HCT116 (cell line): ENCODE data around the gene CHRNB1. TPM values are rescaled to one million over a fixed set of nuclear protein-coding genes. Genes with fewer than 3 reads are reported as not detected.

Experiments
- ATAC-seq: fragments of 200-7000 bp; cut with Tn5 transposase; 2 replicates; pipeline ENCODE4 v1.9.1; 2020; ENCODE audit warnings: mild to moderate bottlenecking, moderate library complexity
- Bru-seq: library from RNA; stranded (reverse); fragments of 400-500 nt; gene quantifications from one replicate; lab custom pipeline; 2021; lab: Mats Ljungman, UMichigan
- BruChase-seq, 2 experiments: library from RNA; stranded (reverse); fragments of 400-500 nt; gene quantifications; one replicate each; lab custom pipeline; 2021; lab: Mats Ljungman, UMichigan
- BruUV-seq: library from RNA; stranded (reverse); fragments of 400-500 nt; replicated peaks from 2 replicates; lab custom pipeline; 2021; lab: Mats Ljungman, UMichigan
- CTCF ChIA-PET: fragments of 300-600 bp; sonication (Branson Sonifier 250); formaldehyde crosslinking; loops from one replicate; lab custom pipeline; 2021; ENCODE audit warnings: antibody characterized with exemption; lab: Charles Lee
- POLR2A ChIA-PET: fragments of 300-600, 350-600 bp; sonication (Branson Sonifier 250); formaldehyde crosslinking; loops from one replicate; lab custom pipeline; 2021; ENCODE audit warnings: antibody characterized with exemption; lab: Charles Lee
- RAD21 ChIA-PET, 2 experiments: fragments of 300-600 bp; sonication (Branson Sonifier 250); formaldehyde crosslinking; loops; one replicate each; lab custom pipeline; 2023; ENCODE audit warnings: low total read pairs in 2 of 2; ENCODE audit not compliant: uncharacterized antibody in 2 of 2, unreplicated experiment in 2 of 2, low non-redundant PET in 1 of 2; lab: Charles Lee
- DNase-seq: peaks from one replicate; pipeline ENCODE4 v3.0.0-alpha.2; 2010; ENCODE audit warnings: low read depth, low spot score
- H2AFZ ChIP-seq: fragments of 200-600 bp; shearing (Covaris generic), sonication (generic); 2 replicates; pipeline ENCODE4 v1.6.1; 2017; ENCODE audit warnings: low read depth, mixed run types, mixed read lengths, antibody characterized with exemption, low read length; ENCODE audit not compliant: poor library complexity, severe bottlenecking
- H3K27ac ChIP-seq: 2 replicates; pipeline ENCODE4 v1.5.1; 2012; ENCODE audit warnings: low read depth, low read length
- H3K27me3 ChIP-seq: fragments of 200-600 bp; sonication (generic); 2 replicates; pipeline ENCODE4 v1.6.1; 2016; ENCODE audit warnings: mixed run types, low read length, mixed read lengths; ENCODE audit not compliant: insufficient read depth
- H3K36me3 ChIP-seq, 2 experiments: fragments of 200-500 bp in 1 of 2; fragments of 200-600 bp in 1 of 2; sonication (Bioruptor generic) in 1 of 2; sonication (generic) in 1 of 2; 2 replicates each; pipeline versions ENCODE4 v1.5.1 to v1.6.1; 2014 to 2016; ENCODE audit warnings: low read length in 2 of 2, inconsistent platforms in 1 of 2, mixed read lengths in 1 of 2, mixed run types in 1 of 2; ENCODE audit not compliant: insufficient read depth in 2 of 2, control insufficient read depth in 1 of 2
- H3K4me1 ChIP-seq, 2 experiments: fragments of 200-600 bp in 1 of 2; sonication (generic) in 1 of 2; 2 replicates each; pipeline versions ENCODE4 v1.5.1 to v1.6.1; 2012 to 2017; ENCODE audit warnings: low read length in 2 of 2, inconsistent platforms in 1 of 2, mild to moderate bottlenecking in 1 of 2, mixed read lengths in 1 of 2, mixed run types in 1 of 2, moderate library complexity in 1 of 2; ENCODE audit not compliant: insufficient read depth in 2 of 2, control insufficient read depth in 1 of 2
- H3K4me2 ChIP-seq: fragments of 200-600 bp; sonication (generic); 2 replicates; pipeline ENCODE4 v1.6.1; 2017; ENCODE audit warnings: mixed run types, low read length, mixed read lengths
- H3K4me3 ChIP-seq, 2 experiments: fragments of 200-600 bp in 1 of 2; sonication (generic) in 1 of 2; replicated peaks in 1 of 2; 2 replicates each; pipeline ENCODE4 v1.5.1; 2011 to 2016; ENCODE audit warnings: low read length in 2 of 2, control low read depth in 1 of 2, low read depth in 1 of 2, mild to moderate bottlenecking in 1 of 2, mixed read lengths in 1 of 2, mixed run types in 1 of 2
- H3K79me2 ChIP-seq: fragments of 200-600 bp; sonication (generic); 2 replicates; pipeline ENCODE4 v1.6.1; 2017; ENCODE audit warnings: mild to moderate bottlenecking, mixed run types, low read length, moderate library complexity, mixed read lengths; ENCODE audit not compliant: insufficient read depth
- H3K9ac ChIP-seq: fragments of 200-600 bp; sonication (generic); 2 replicates; pipeline ENCODE4 v1.6.1; 2016; ENCODE audit warnings: low read length, mixed read lengths
- H3K9me2 ChIP-seq: fragments of 200-600 bp; sonication (generic), shearing (Covaris generic); 2 replicates; pipeline ENCODE4 v1.6.1; 2017; ENCODE audit warnings: mixed run types, mild to moderate bottlenecking, moderate library complexity; ENCODE audit not compliant: insufficient read depth
- H3K9me3 ChIP-seq, 2 experiments: fragments of 200-500 bp in 1 of 2; fragments of 200-600 bp in 1 of 2; sonication (Bioruptor generic) in 1 of 2; sonication (generic) in 1 of 2; 2 replicates each; pipeline ENCODE4 v1.6.1; 2014 to 2017; ENCODE audit warnings: low read length in 2 of 2, mixed read lengths in 2 of 2, inconsistent platforms in 1 of 2, low read depth in 1 of 2, mild to moderate bottlenecking in 1 of 2, mixed run types in 1 of 2, moderate library complexity in 1 of 2; ENCODE audit not compliant: control insufficient read depth in 1 of 2, insufficient read depth in 1 of 2
- H4K20me1 ChIP-seq: fragments of 200-600 bp; sonication (generic), shearing (Covaris generic); 2 replicates; pipeline ENCODE4 v1.6.1; 2017; ENCODE audit warnings: mixed run types, mild to moderate bottlenecking, moderate library complexity; ENCODE audit not compliant: insufficient read depth
- CEBPB ChIP-seq: IDR thresholded peaks from 2 replicates; pipeline ENCODE4 v1.6.1; 2012; ENCODE audit warnings: low read depth
- EZH2 ChIP-seq: fragments of 200-600 bp; sonication (generic); IDR thresholded peaks from 2 replicates; pipeline ENCODE4 v1.6.1; 2017; ENCODE audit warnings: antibody characterized with exemption, mixed run types
- JUND ChIP-seq: IDR thresholded peaks from 2 replicates; pipeline ENCODE4 v1.6.1; 2012
- POLR2AphosphoS5 ChIP-seq: IDR thresholded peaks from 2 replicates; pipeline ENCODE4 v1.6.1; 2011; ENCODE audit warnings: mild to moderate bottlenecking, low read depth, low read length, moderate library complexity
- ZFX ChIP-seq: fragments of 450-650 bp; IDR thresholded peaks from 2 replicates; pipeline ENCODE4 v1.6.1; 2017
- intact Hi-C: fragments of 100-400 bp; cut with micrococcal nuclease; formaldehyde crosslinking; loops from 2 replicates; pipeline ENCODE4 v1.10.0; 2022
- long read RNA-seq: library from polyadenylated mRNA; unstranded; transcript quantifications from one replicate; pipeline ENCODE4 v2.0.0, GENCODE V29; 2021; ENCODE audit not compliant: unreplicated experiment
- polyA plus RNA-seq: library from polyadenylated mRNA; unstranded; fragments of >200 nt; gene quantifications from 2 replicates; pipeline ENCODE4 v1.2.1, GENCODE V29; 2012; ENCODE audit warnings: missing spikeins
- total RNA-seq: library from RNA; stranded (reverse); gene quantifications from one replicate; pipeline ENCODE4 v1.2.1, GENCODE V29; 2021; ENCODE audit not compliant: unreplicated experiment

The CHRNB1 gene, protein sequence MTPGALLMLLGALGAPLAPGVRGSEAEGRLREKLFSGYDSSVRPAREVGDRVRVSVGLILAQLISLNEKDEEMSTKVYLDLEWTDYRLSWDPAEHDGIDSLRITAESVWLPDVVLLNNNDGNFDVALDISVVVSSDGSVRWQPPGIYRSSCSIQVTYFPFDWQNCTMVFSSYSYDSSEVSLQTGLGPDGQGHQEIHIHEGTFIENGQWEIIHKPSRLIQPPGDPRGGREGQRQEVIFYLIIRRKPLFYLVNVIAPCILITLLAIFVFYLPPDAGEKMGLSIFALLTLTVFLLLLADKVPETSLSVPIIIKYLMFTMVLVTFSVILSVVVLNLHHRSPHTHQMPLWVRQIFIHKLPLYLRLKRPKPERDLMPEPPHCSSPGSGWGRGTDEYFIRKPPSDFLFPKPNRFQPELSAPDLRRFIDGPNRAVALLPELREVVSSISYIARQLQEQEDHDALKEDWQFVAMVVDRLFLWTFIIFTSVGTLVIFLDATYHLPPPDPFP
- total RNA-seq (10.4 TPM), Bru-seq, nascent RNA (percentile 54 among the genes with signal in this experiment), BruChase-seq, experiment 1, labeled RNA remaining after a 6-hour chase (percentile 77 among the genes with signal in this experiment), BruChase-seq, experiment 2, labeled RNA remaining after a 2-hour chase (percentile 61 among the genes with signal in this experiment)
- polyA plus RNA-seq: 25.6 and 26.3 TPM in 2 replicates
- long read RNA-seq, transcript CHRNB1-201 (11 exons, 2,557 nt): major isoform, 5 of 21 reads
- long read RNA-seq, partial matches to known transcripts: 4 of 21 reads
- long read RNA-seq, other reads (novel, unspliced or antisense): 8 of 21 reads

DNA sequence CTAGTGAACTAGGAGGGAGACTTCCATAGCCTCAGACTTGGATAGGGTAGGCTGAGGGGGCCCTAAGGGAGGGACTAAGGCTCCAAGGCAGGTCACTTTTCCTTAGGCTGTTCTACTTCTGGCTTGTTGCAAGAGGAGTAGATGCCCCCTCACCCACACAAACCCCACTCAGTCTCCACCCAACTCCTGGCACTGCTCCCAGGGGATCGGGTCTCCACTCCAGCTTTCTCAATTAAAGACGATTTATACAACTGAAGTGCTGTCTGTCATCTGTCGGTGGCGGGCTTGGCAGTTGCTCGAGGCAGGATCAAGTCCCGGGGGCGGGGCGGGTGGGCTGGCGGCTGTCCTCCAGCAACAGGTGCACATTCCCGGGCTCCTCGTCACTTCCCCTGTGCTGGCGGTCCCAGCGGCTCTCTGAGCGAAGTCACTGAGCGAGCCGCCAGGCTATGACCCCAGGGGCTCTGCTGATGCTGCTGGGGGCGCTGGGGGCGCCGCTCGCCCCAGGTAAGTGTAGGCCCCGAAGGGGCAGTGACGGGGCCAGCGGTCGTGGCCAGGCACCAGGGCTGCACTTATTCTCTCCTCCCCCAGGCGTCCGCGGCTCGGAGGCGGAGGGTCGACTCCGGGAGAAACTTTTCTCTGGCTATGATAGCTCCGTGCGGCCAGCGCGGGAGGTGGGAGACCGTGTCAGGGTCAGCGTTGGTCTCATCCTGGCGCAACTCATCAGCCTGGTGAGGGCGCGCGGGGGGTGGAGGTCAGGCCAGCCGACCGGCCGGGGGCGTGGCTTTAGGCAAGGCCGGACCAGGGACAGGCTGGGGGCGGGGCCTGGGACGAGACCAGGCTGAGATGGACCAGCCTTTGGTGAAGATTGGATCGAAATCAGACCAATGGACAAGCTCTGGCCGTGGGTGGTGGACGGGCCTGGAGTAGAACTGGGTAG lies at the start of gene CHRNB1:
Gene CHRNB1, plus strand, starts transcription at position 380 of the 937 bp plus-strand sequence. Its CDS starts 67 bp downstream, at position 447.
- intact Hi-C loops: loop anchor here (2.0 kb wide), 2 partner anchors 40 to 116 kb away; partner anchors contain the start of genes POLR2A and SENP3
- peaks cover 17 to 26% of the 10 kb centered on the region in 2 experiments for H3K4me1 ChIP-seq
- peak; percentile 52 for DNase-seq
- BruUV-seq: TSS peak; percentile 26
- ChIA-PET RAD21 (interaction anchor here in 1 of 2 experiments (0.7 kb wide), 1 partner anchor 68 kb away, joined by 3 read pairs; no protein-coding TSS in a partner anchor), POLR2A (interaction anchor here (1.0 to 2.6 kb wide), 5 partner anchors 9 to 42 kb away, joined by 3 to 19 read pairs (median 4); partner anchors contain the start of genes SLC35G6, TMEM102 and TMEM256), CTCF (interaction anchor here (0.7 to 3.0 kb wide), 2 partner anchors 9 to 107 kb away, joined by 3 to 28 read pairs; partner anchors contain the start of gene TMEM102)
- H3K9me2 ChIP-seq: no peaks in the 10 kb centered on the region
- H3K9me3 ChIP-seq: no peaks in the 10 kb centered on the region
- H3K27me3 ChIP-seq: no peaks in the 10 kb centered on the region
- TF ChIP-seq EZH2 (no peak), CEBPB (no peak), ZFX (no peak), POLR2AphosphoS5 (peak; percentile 28), JUND (no peak)
- peak within 1 kb of the TSS; percentile 64 for H3K9ac ChIP-seq
- peak; percentile 91 for ATAC-seq
- H3K27ac ChIP-seq: peak within 1 kb of the TSS; percentile 70
- H3K79me2 ChIP-seq: no peaks in the 10 kb centered on the region
- no peaks in the 10 kb centered on the region for H4K20me1 ChIP-seq
- H3K4me2 ChIP-seq: peak within 1 kb of the TSS; percentile 98
- peak within 1 kb of the TSS; percentile 68 for H2AFZ ChIP-seq
- peak within 1 kb of the TSS; percentile 54 to 64 for H3K4me3 ChIP-seq
- no peaks in the 10 kb centered on the region for H3K36me3 ChIP-seq
